ENCODE results near the gene OXLD1.
"Not testable (repeated sequence)": the region's sequence is repeated elsewhere in the genome, so short reads cannot be mapped to it uniquely, and the experiment has no call there.

The OXLD1 gene

DNA sequence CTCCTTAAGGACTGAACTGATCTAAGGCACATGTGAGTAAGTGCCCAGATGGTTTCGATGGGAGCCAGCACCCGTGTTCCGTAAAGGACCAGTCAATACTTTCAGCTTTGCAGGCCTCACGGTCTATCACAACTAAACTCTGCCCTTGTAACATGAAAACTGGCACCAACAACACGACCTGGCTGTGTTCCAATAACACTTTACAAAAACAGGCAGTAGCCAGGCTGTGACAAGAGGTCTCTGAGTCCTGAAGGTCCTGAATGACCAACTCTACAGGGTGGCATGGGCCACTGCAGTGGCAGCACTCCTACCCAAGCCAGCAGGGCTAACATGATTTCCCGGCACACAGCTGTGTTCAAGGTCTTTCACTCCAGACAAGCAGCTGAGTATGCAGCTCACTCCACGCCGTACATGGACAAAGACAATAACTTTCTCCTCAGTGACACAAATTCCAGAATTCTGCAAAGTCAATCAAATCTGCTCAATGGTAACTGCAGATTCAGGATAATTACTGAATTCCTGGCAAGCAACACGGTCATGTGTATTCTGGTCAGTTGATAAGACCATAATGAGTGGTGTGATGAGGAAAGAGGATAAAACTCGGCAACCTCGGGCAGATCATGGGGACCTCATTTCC, 44.8 kb downstream of the OXLD1 start:
- no peak overlapping the region for H3K27ac ChIP-seq
- TF ChIP-seq, protein P1, sequence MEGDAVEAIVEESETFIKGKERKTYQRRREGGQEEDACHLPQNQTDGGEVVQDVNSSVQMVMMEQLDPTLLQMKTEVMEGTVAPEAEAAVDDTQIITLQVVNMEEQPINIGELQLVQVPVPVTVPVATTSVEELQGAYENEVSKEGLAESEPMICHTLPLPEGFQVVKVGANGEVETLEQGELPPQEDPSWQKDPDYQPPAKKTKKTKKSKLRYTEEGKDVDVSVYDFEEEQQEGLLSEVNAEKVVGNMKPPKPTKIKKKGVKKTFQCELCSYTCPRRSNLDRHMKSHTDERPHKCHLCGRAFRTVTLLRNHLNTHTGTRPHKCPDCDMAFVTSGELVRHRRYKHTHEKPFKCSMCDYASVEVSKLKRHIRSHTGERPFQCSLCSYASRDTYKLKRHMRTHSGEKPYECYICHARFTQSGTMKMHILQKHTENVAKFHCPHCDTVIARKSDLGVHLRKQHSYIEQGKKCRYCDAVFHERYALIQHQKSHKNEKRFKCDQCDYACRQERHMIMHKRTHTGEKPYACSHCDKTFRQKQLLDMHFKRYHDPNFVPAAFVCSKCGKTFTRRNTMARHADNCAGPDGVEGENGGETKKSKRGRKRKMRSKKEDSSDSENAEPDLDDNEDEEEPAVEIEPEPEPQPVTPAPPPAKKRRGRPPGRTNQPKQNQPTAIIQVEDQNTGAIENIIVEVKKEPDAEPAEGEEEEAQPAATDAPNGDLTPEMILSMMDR (IDR thresholded peaks at IDR 0.05): no peak
- no peak for TF ChIP-seq ZFX (IDR thresholded peaks at IDR 0.05; ENCODE audit: borderline replicate concordance)

DNA sequence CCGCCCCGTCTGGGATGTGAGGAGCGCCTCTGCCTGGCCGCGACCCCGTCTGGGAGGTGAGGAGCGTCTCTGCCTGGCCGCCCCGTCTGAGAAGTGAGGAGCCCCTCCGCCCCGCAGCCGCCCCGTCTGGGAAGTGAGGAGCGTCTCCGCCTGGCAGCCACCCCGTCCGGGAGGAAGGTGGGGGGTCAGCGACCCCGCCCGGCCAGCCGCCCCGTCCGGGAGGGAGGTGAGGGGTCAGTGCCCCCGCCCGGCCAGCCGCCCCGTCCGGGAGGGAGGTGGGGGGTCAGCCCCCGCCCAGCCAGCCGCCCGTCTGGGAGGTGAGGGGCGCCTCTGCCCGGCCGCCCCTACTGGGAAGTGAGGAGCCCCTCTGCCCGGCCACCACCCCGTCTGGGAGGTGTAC, 48.1 kb downstream of the OXLD1 start:
- H3K27ac ChIP-seq: not testable (repeated sequence)

DNA sequence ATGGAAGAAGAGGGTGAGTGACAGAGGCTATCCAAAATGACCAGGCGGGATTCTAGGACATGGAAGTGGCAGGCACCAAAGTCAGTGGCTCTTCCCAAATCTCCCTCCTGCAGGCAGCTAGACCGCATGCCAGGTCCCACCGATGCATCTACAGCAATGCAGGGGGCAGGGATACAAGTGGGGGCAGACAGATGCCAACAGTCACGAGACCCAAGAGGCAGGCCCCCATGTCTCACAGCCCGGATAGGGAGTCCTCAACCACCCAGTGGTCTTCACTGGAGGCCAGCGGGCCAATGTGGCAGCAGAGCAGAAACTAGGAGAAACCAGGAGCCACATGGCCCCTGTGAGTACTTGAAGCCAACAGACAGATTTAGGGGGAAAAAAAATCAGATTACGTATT, 49.5 kb downstream of the OXLD1 start:
- no peak overlapping the region for H3K27ac ChIP-seq
- TF ChIP-seq, protein P1 (IDR thresholded peaks at IDR 0.05): no peak
- TF ChIP-seq ZFX (IDR thresholded peaks at IDR 0.05; ENCODE audit: borderline replicate concordance): no peak

DNA sequence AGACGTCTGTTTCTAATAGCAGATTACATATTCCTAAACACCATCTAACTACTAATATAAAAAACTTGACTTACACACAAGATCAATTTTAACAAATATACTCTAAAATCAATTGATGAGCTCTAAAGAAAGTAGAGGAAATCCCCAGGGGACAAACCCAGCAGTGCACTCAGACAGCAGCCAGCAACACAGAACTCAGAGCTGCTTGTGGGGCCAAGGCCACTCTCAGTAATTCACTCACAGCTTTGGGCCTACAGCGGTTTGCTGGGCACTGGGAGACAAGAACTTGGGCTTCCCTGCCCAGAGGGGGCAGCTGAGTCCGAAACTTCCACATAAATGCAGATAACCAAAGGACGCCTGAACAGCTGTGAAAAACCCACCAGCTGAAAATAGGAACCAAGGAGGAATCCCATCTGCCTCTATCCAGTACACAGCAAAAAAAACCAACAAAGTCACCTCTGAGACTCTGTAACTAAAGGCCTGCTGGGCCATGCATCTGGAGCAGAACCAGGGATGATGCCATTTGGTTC, 50.9 kb downstream of the OXLD1 start:
- TF ChIP-seq, protein P1 (IDR thresholded peaks at IDR 0.05): no peak
- TF ChIP-seq ZFX (IDR thresholded peaks at IDR 0.05; ENCODE audit: borderline replicate concordance): no peak
- no peak overlapping the region for H3K27ac ChIP-seq

Measured in 22Rv1 (cell line).